HepG2 (cell line): Measurements from ENCODE around the gene DVL3. TPM values are rescaled to one million over a fixed set of nuclear protein-coding genes. Genes with fewer than 3 reads are reported as not detected.

ENCODE experiments used
- NFATC3 ChIP-seq: sonication (generic); formaldehyde crosslinking; IDR thresholded peaks from 2 replicates; pipeline ENCODE4 v1.5.1; 2020; ENCODE audit warnings: mild to moderate bottlenecking, missing genetic modification reagents
- NPAS2 ChIP-seq: sonication (generic); formaldehyde crosslinking; IDR thresholded peaks from 2 replicates; pipeline ENCODE4 v1.8.0; 2022; ENCODE audit warnings: mild to moderate bottlenecking, missing genetic modification reagents, borderline replicate concordance
- NR2F1 ChIP-seq, 2 experiments: fragments of 450-650 bp in 1 of 2; formaldehyde crosslinking in 1 of 2; IDR thresholded peaks; 2 replicates each; pipeline versions ENCODE4 v1.5.0 to v1.6.1; 2016 to 2020; ENCODE audit warnings: mild to moderate bottlenecking in 1 of 2, missing compliant biosample characterization in 1 of 2, missing genetic modification reagents in 1 of 2, moderate library complexity in 1 of 2
- NR3C1 ChIP-seq: sonication (generic); formaldehyde crosslinking; IDR thresholded peaks from 2 replicates; pipeline ENCODE4 v1.4.0; 2020; ENCODE audit warnings: missing genetic modification reagents
- PCBP1 ChIP-seq: fragments of 200-400 bp; formaldehyde crosslinking; IDR thresholded peaks from 2 replicates; pipeline ENCODE4 v1.6.1; 2017; ENCODE audit warnings: mild to moderate bottlenecking, low read depth, low read length, borderline replicate concordance
- RFX5 ChIP-seq: IDR thresholded peaks from 2 replicates; pipeline ENCODE4 v1.6.1; 2011; ENCODE audit warnings: low read depth, low read length, improper control_type of control experiment
- TOE1 ChIP-seq: sonication (generic); formaldehyde crosslinking; IDR thresholded peaks from 2 replicates; pipeline ENCODE4 v1.4.0; 2020; ENCODE audit warnings: mild to moderate bottlenecking, missing genetic modification reagents
- ZC3H13 ChIP-seq: sonication (generic); formaldehyde crosslinking; IDR thresholded peaks from 2 replicates; pipeline ENCODE4 v1.8.1; 2023; ENCODE audit warnings: mild to moderate bottlenecking, missing genetic modification reagents, moderate library complexity
- ZEB1 ChIP-seq: IDR thresholded peaks from 2 replicates; pipeline ENCODE4 v1.6.1; 2012; ENCODE audit warnings: mild to moderate bottlenecking, low read depth, inconsistent platforms; ENCODE audit not compliant: insufficient replicate concordance
- ZFP37 ChIP-seq: sonication (generic); formaldehyde crosslinking; IDR thresholded peaks from 2 replicates; pipeline ENCODE4 v1.4.0; 2020; ENCODE audit warnings: missing genetic modification reagents, borderline replicate concordance
- ZFP82 ChIP-seq: sonication (generic); formaldehyde crosslinking; IDR thresholded peaks from 2 replicates; pipeline ENCODE4 v1.5.1; 2020; ENCODE audit warnings: mild to moderate bottlenecking, missing genetic modification reagents, borderline replicate concordance
- ZNF136 ChIP-seq: sonication (generic); formaldehyde crosslinking; IDR thresholded peaks from 2 replicates; pipeline ENCODE4 v1.8.1; 2022; ENCODE audit warnings: low read depth, mild to moderate bottlenecking, moderate library complexity, missing genetic modification reagents
- ZNF24 ChIP-seq: fragments of 450-650 bp; IDR thresholded peaks from 2 replicates; pipeline ENCODE4 v1.6.1; 2017; ENCODE audit warnings: antibody characterized with exemption, mild to moderate bottlenecking
- ZNF704 ChIP-seq: sonication (generic); formaldehyde crosslinking; IDR thresholded peaks from 2 replicates; pipeline ENCODE4 v1.8.1; 2023; ENCODE audit warnings: mild to moderate bottlenecking, inconsistent platforms, moderate library complexity, missing genetic modification reagents, borderline replicate concordance
- polyA plus RNA-seq, 8 experiments: library from polyadenylated mRNA; depleted of rRNA in 3 of 8; stranded (reverse) in 7 of 8; unstranded in 1 of 8; fragments of >200 nt; fragmentation: Illumina TruSeq in 4 of 8; extraction: Trizol in 4 of 8; gene quantifications; 2 replicates each; pipeline versions ENCODE4 v1.2.1 to v1.2.3, GENCODE V29; 2011 to 2016; ENCODE audit warnings: low read depth in 4 of 8, missing spikeins in 1 of 8, mixed read lengths in 1 of 8; ENCODE audit not compliant: insufficient read depth in 1 of 8
- total RNA-seq, 5 experiments: library from RNA; depleted of rRNA; stranded (reverse); fragments of >200 nt; fragmentation: Illumina TruSeq; extraction: Trizol; gene quantifications; 2 replicates each; pipeline ENCODE4 v1.2.3, GENCODE V29; 2016; ENCODE audit warnings: low read depth in 1 of 5
- TF ChIP-seq, protein P1 (sequence below): sonication (generic); formaldehyde crosslinking; IDR thresholded peaks from 2 replicates; pipeline ENCODE4 v1.5.1; 2020; ENCODE audit warnings: missing genetic modification reagents, mild to moderate bottlenecking, borderline replicate concordance
- TF ChIP-seq, protein P2 (sequence below): sonication (generic); formaldehyde crosslinking; conservative IDR thresholded peaks from 2 replicates; pipeline ENCODE4 v1.4.0; 2020; ENCODE audit warnings: missing genetic modification reagents
- TF ChIP-seq, protein P3 (sequence below): IDR thresholded peaks from 2 replicates; pipeline ENCODE4 v1.6.1; 2012; ENCODE audit warnings: low read length, improper control_type of control experiment

The DVL3 gene
- total and polyA plus RNA-seq, 2 of the 13 experiments (the other 11 are each of a cell fraction or from before 2014, with no cell fraction given): 29.0 to 36.1 TPM

- peak; percentile 44; the same call in 1 of the 2 replicates for TF ChIP-seq ZC3H13 (CRISPR knock-in tag)
- no peak for TF ChIP-seq NFATC3 (CRISPR knock-in tag)
- no peak for TF ChIP-seq ZFP82 (CRISPR knock-in tag)
- TF ChIP-seq ZFP37 (CRISPR knock-in tag): no peak
- TF ChIP-seq NPAS2 (CRISPR knock-in tag): no peak
- no peak for TF ChIP-seq ZEB1
- TF ChIP-seq PCBP1: no peak
- no peak for TF ChIP-seq ZNF24
- TF ChIP-seq TOE1 (CRISPR knock-in tag): no peak
- no peak for TF ChIP-seq NR3C1
- TF ChIP-seq, protein P1, sequence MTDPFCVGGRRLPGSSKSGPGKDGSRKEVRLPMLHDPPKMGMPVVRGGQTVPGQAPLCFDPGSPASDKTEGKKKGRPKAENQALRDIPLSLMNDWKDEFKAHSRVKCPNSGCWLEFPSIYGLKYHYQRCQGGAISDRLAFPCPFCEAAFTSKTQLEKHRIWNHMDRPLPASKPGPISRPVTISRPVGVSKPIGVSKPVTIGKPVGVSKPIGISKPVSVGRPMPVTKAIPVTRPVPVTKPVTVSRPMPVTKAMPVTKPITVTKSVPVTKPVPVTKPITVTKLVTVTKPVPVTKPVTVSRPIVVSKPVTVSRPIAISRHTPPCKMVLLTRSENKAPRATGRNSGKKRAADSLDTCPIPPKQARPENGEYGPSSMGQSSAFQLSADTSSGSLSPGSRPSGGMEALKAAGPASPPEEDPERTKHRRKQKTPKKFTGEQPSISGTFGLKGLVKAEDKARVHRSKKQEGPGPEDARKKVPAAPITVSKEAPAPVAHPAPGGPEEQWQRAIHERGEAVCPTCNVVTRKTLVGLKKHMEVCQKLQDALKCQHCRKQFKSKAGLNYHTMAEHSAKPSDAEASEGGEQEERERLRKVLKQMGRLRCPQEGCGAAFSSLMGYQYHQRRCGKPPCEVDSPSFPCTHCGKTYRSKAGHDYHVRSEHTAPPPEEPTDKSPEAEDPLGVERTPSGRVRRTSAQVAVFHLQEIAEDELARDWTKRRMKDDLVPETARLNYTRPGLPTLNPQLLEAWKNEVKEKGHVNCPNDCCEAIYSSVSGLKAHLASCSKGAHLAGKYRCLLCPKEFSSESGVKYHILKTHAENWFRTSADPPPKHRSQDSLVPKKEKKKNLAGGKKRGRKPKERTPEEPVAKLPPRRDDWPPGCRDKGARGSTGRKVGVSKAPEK (CRISPR knock-in tag): no peak
- TF ChIP-seq ZNF704: no peak
- no peak for TF ChIP-seq ZNF136 (CRISPR knock-in tag)
- TF ChIP-seq, protein P2, sequence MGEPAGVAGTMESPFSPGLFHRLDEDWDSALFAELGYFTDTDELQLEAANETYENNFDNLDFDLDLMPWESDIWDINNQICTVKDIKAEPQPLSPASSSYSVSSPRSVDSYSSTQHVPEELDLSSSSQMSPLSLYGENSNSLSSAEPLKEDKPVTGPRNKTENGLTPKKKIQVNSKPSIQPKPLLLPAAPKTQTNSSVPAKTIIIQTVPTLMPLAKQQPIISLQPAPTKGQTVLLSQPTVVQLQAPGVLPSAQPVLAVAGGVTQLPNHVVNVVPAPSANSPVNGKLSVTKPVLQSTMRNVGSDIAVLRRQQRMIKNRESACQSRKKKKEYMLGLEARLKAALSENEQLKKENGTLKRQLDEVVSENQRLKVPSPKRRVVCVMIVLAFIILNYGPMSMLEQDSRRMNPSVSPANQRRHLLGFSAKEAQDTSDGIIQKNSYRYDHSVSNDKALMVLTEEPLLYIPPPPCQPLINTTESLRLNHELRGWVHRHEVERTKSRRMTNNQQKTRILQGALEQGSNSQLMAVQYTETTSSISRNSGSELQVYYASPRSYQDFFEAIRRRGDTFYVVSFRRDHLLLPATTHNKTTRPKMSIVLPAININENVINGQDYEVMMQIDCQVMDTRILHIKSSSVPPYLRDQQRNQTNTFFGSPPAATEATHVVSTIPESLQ (CRISPR knock-in tag): no peak
- TF ChIP-seq, protein P3, sequence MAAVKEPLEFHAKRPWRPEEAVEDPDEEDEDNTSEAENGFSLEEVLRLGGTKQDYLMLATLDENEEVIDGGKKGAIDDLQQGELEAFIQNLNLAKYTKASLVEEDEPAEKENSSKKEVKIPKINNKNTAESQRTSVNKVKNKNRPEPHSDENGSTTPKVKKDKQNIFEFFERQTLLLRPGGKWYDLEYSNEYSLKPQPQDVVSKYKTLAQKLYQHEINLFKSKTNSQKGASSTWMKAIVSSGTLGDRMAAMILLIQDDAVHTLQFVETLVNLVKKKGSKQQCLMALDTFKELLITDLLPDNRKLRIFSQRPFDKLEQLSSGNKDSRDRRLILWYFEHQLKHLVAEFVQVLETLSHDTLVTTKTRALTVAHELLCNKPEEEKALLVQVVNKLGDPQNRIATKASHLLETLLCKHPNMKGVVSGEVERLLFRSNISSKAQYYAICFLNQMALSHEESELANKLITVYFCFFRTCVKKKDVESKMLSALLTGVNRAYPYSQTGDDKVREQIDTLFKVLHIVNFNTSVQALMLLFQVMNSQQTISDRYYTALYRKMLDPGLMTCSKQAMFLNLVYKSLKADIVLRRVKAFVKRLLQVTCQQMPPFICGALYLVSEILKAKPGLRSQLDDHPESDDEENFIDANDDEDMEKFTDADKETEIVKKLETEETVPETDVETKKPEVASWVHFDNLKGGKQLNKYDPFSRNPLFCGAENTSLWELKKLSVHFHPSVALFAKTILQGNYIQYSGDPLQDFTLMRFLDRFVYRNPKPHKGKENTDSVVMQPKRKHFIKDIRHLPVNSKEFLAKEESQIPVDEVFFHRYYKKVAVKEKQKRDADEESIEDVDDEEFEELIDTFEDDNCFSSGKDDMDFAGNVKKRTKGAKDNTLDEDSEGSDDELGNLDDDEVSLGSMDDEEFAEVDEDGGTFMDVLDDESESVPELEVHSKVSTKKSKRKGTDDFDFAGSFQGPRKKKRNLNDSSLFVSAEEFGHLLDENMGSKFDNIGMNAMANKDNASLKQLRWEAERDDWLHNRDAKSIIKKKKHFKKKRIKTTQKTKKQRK: no peak
- no peak for TF ChIP-seq NR2F1 (CRISPR knock-in tag; IDR thresholded peaks at IDR 0.05)
- TF ChIP-seq RFX5: no peak
These were observed 19.7 kb downstream of the DVL3 start, which contains the start of gene AP2M1 (continued) for GRCh38 chr3:184174646-184175492.
